Effector memory CD8-positive, alpha-beta T cell (primary cell): ENCODE measurements around the gene FGF1.

Experiments used
- ATAC-seq: fragments of 150-1000 bp; cut with Tn5 transposase; replicated peaks from 2 replicates; pipeline ENCODE4 v1.10.0; 2021; ENCODE audit warnings: mild to moderate bottlenecking, moderate library complexity
- DNase-seq, 3 experiments: peaks; one replicate each; pipeline ENCODE4 v3.0.0; 2021
- H3K27ac Mint-ChIP-seq, 2 donors: one replicate each; pipeline ENCODE4 v1.8.0; 2022; ENCODE audit warnings: mild to moderate bottlenecking in 2 of 2, mixed read lengths in 2 of 2, moderate library complexity in 2 of 2
- H3K27me3 Mint-ChIP-seq, 2 donors: one replicate each; pipeline ENCODE4 v1.8.0; 2022; ENCODE audit warnings: mixed read lengths in 2 of 2
- H3K36me3 Mint-ChIP-seq: one replicate; pipeline ENCODE4 v1.8.0; 2022; ENCODE audit warnings: mild to moderate bottlenecking, moderate library complexity, mixed read lengths; ENCODE audit not compliant: insufficient read depth
- H3K4me1 Mint-ChIP-seq, 2 donors: one replicate each; pipeline ENCODE4 v1.8.0; 2022; ENCODE audit warnings: low read depth in 2 of 2, mixed read lengths in 2 of 2
- H3K4me3 Mint-ChIP-seq, 2 donors: one replicate each; pipeline ENCODE4 v1.8.0; 2022; ENCODE audit warnings: mild to moderate bottlenecking in 2 of 2, mixed read lengths in 2 of 2, moderate library complexity in 2 of 2
- H3K9me3 Mint-ChIP-seq, 2 donors: one replicate each; pipeline ENCODE4 v1.8.0; 2022; ENCODE audit warnings: mixed read lengths in 2 of 2

FGF1 gene

DNA sequence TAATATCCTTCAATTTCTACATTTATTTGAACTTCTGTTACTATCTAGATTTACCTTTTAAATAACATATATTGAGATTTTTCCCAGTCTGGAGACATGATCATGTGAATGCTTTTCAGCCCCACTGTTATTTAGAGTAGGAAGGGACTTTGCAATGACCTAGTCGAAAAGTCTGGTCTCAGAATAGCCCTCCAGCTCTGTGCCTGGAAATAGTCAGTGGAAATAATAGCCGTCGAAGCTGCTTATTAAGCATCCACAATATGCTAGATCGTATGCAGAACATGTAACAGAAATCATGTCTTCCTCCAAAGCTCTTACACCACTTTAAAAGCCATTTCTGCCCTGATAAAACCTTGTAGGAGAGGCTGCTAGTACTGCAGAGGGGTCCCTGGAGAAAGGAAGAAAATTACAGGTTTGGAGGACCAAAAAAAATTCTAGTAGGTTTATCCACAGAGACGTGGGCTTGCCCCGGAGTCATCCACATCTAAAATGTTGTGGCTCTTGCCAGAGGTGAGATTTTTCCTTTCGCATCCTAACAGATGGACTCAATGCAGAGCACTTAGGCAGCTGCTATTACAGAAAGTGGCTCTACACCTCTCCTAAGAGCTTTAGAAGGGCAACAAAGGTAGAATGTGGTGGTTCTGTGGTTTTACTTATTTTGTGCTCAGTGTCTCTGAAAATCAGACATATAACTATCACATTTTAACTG lies 2.5 kb upstream of the FGF1 start:
- no peak overlapping the region for H3K4me3 Mint-ChIP-seq
- ATAC-seq (no peak), DNase-seq (no peak)
- no peaks in the 10 kb centered on the region for H3K4me1 Mint-ChIP-seq
- H3K9me3 Mint-ChIP-seq: no peaks in the 10 kb centered on the region
- H3K36me3 Mint-ChIP-seq: no peaks in the 10 kb centered on the region
- H3K27me3 Mint-ChIP-seq: peaks cover 33% of the 10 kb centered on the region in 2 donors
- no peak overlapping the region for H3K27ac Mint-ChIP-seq

DNA sequence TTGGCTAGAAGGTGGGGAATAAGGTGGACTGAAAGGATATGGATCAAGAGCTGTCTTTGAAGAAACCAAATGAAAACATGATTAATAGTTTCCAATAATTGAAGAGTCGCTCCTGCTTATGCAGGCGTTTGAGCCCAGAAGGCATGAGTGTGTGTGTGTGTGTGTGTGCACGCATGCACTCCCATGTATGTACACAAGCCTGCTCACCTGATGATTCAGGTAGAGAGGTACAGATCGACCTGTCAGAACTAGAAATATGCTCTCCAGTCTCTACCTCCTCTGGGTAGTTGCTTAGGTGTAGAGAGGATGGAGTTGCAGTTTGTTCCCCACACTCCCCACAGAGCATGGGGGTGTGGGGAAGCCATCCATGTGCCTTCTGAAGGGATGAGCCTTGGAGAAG lies 1.1 kb upstream of the FGF1 start:
- Mint-ChIP-seq H3K27me3 (peaks cover 30 to 33% of the 10 kb centered on the region in 2 donors), H3K27ac (no peak overlapping the region), H3K36me3 (no peaks in the 10 kb centered on the region), H3K4me1 (no peaks in the 10 kb centered on the region), H3K4me3 (no peak overlapping the region), H3K9me3 (no peaks in the 10 kb centered on the region)
- no peak for ATAC-seq
- DNase-seq: no peak

DNA sequence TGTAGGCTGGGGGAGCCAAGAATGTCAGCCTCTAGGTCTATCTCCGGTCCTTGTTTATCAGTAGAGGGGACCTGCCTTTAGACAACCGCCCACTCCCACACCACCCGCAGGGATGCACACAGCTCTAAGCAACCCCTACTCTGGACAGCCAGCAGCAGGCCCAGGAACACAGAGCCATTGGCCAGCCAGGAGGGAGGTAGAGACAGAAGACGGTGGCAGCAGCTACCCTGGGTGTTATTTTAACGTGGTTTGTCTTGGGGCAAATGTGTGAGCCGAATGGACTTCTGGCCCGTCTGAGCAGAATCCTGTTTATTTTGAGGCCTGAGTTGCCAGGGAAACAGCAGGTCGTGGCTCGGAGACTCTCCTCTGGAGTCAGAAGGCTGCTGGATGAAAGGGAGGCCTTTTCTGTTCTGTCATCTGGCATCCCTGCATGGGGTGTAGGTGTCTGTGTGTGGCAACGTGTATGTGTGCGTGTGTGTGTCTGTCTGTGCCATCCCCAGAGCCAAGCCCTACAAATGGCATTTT lies 382 bp upstream of the FGF1 start:
- H3K27ac Mint-ChIP-seq: no peak overlapping the region
- H3K36me3 Mint-ChIP-seq: no peaks in the 10 kb centered on the region
- H3K4me1 Mint-ChIP-seq: no peaks in the 10 kb centered on the region
- H3K4me3 Mint-ChIP-seq: no peak overlapping the region
- no peak for ATAC-seq
- DNase-seq: no peak
- H3K27me3 Mint-ChIP-seq: peaks cover 30 to 33% of the 10 kb centered on the region in 2 donors
- no peaks in the 10 kb centered on the region for H3K9me3 Mint-ChIP-seq

DNA sequence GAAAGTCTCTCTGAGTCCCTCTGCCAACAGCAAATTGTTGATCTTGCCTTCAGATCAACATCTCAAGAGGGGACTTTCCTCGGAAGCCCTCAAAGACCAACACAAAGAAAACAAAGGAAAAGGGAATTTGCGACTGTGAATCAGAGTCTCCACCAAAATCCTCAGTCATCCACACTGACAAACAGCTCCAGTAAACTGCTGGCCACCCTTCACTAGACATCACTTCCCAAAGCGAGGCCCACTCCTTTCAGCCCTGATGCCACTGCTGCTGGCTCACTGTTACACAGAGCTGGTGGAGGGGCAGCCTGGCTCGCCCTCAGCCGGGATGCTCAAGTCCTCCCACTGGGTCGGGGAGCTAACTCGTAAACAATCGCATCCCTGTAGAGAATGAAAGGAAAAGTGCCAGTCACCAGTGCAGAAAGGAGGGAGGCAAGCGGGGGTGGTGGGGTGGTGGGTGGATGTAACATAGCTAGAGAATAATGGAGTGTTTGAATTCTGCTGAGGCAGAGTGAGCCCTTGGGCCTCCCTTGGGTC lies 1.3 kb downstream of the FGF1 start:
- H3K27me3 Mint-ChIP-seq: peaks cover 26 to 30% of the 10 kb centered on the region in 2 donors
- no peaks in the 10 kb centered on the region for H3K9me3 Mint-ChIP-seq
- no peak for ATAC-seq
- no peak overlapping the region for H3K4me3 Mint-ChIP-seq
- H3K4me1 Mint-ChIP-seq: no peaks in the 10 kb centered on the region
- no peak overlapping the region for H3K27ac Mint-ChIP-seq
- H3K36me3 Mint-ChIP-seq: no peaks in the 10 kb centered on the region
- no peak for DNase-seq

- no peaks in the 10 kb centered on the region for H3K4me1 Mint-ChIP-seq
These were observed 1.9 kb downstream of the FGF1 start for GRCh38 chr5:142683881-142684505.

DNA sequence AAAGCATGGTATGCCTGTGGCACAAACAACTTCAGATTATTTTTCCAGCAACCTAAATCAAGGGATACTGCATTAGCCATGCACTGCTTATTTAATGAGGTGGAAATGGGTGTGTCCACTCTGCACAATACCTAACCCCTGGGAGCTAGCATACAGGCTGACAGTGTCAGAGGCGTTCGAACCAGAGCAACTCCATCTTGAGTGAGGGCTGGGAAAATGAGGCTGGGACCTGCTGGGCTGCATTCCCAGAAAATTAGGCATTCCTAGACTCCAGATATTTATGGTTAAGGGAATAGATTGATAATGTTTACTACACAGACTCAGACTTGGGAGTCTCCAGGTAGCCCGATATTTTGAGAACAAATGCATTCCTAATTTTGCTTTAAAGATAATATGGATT lies 2.8 kb downstream of the FGF1 start:
- Mint-ChIP-seq H3K36me3 (no peaks in the 10 kb centered on the region), H3K4me1 (no peaks in the 10 kb centered on the region), H3K9me3 (no peaks in the 10 kb centered on the region), H3K27me3 (peaks cover 21 to 24% of the 10 kb centered on the region in 2 donors), H3K27ac (no peak overlapping the region), H3K4me3 (no peak overlapping the region)
- ATAC-seq (no peak), DNase-seq (no peak)

More at GRCh38 chr5:142683881-142684505, 1.9 kb downstream of the FGF1 start:
- Mint-ChIP-seq H3K27ac (no peak overlapping the region), H3K4me3 (no peak overlapping the region), H3K9me3 (no peaks in the 10 kb centered on the region), H3K27me3 (peaks cover 24 to 26% of the 10 kb centered on the region in 2 donors), H3K36me3 (no peaks in the 10 kb centered on the region)
- no peak for DNase-seq
- ATAC-seq: no peak

GRCh38 chr5:142680605-142681259 lies 5.2 kb downstream of the FGF1 start:
- Mint-ChIP-seq H3K9me3 (no peaks in the 10 kb centered on the region), H3K36me3 (no peaks in the 10 kb centered on the region), H3K4me1 (no peaks in the 10 kb centered on the region), H3K27me3 (peaks cover 5 to 24% of the 10 kb centered on the region in 2 donors), H3K4me3 (no peak overlapping the region), H3K27ac (no peak overlapping the region)
- no peak for ATAC-seq
- no peak for DNase-seq

DNA sequence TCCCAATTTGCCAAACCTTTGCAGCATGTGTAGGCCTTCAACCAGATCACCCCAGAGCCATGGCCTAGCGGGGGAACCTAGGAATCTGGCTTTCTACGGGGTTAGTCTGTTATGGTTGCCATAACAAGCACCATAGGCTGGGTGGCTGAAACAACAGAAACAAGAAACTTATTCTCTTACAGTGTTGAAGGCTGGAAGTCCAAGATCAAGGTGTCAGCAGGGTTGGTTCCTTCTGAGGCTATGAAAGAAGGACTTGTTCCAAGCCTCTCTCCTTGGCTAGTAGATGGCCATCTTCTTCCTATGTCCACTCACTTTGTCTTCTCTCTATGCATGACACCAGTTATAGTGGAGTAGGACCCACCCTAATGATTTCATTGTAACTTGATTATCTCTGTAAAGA lies 6.1 kb downstream of the FGF1 start:
- no peaks in the 10 kb centered on the region for H3K36me3 Mint-ChIP-seq
- H3K4me3 Mint-ChIP-seq: no peak overlapping the region
- H3K27me3 Mint-ChIP-seq: peaks cover 5 to 24% of the 10 kb centered on the region in 2 donors
- no peaks in the 10 kb centered on the region for H3K4me1 Mint-ChIP-seq
- H3K27ac Mint-ChIP-seq: no peak overlapping the region
- DNase-seq: no peak
- H3K9me3 Mint-ChIP-seq: no peaks in the 10 kb centered on the region
- ATAC-seq: no peak

GRCh38 chr5:142678529-142678928 lies 7.4 kb downstream of the FGF1 start:
- DNase-seq (no peak), ATAC-seq (no peak)
- Mint-ChIP-seq H3K9me3 (no peaks in the 10 kb centered on the region), H3K27me3 (peaks cover 5 to 32% of the 10 kb centered on the region in 2 donors), H3K36me3 (no peaks in the 10 kb centered on the region), H3K4me3 (no peak overlapping the region), H3K4me1 (no peaks in the 10 kb centered on the region), H3K27ac (no peak overlapping the region)

DNA sequence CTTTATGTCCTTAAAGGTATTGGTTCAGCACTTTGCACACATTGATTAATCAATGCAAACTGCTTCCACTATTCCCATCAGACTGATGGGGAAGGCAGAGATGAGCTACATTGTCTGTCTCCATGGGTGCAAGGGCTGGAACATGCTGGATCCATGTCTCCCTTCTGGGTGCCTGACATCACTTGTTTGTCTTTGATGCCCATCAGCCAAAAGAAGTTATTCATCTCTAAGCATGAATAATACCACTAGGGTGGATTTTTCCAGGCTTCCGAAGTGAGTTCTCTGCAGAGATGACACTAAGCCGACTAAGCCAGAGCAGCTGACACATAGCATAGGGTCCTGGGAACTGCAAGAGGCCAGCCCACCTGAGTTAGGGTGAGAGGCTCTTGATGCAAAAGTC lies 8.7 kb downstream of the FGF1 start:
- Mint-ChIP-seq H3K4me1 (no peaks in the 10 kb centered on the region), H3K27me3 (peaks cover 5 to 32% of the 10 kb centered on the region in 2 donors), H3K36me3 (no peaks in the 10 kb centered on the region), H3K27ac (no peak overlapping the region), H3K4me3 (no peak overlapping the region), H3K9me3 (no peaks in the 10 kb centered on the region)
- no peak for ATAC-seq
- DNase-seq: no peak

GRCh38 chr5:142676318-142676717 lies 9.6 kb downstream of the FGF1 start:
- no peaks in the 10 kb centered on the region for H3K36me3 Mint-ChIP-seq

DNA sequence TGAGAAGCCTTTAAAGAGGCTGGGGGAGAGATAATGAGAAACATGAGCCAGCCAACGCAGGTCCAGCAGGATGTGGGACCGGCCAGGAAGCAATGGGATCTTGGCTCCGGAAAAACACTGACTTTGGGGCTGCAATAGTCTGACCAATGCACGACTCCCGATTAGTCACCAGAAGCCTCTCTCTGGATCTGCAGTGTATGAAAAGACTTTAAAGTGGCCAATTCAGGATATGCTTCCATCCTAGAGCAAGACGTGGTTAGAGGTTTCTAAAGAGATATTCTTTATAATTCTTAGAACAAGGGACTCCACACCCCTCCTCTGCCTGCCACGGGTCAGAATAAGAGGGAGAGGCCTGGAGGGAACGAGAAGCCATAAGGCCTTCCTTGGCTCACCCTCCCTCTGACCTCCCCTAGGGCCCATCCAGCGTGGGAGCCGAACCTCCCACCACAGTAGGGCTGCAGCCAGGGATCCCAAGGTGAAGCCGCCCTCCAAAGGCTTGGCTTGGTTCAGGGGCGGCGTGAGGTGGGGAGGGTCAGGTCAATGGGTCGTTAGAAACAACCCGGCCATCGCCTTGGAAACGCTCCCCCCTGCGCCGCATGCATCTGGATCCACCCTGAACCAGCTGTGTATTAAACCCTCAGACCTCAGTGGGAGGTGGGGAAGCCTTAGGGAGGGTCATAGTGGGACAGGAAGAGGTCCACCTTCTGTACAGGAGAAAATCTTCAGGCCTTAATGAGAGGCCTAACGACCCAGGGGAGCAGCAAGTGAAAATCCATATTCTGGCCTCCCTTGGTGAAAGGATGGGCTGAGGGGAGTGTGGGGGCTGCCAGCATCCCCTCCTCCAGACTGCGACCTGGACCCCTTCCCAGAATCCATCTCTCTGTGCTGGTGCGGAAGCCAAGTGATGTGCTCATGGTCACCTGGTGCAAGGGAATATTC lies 11.1 kb downstream of the FGF1 start:
- no peak for ATAC-seq
- DNase-seq: no peak

More at GRCh38 chr5:142676318-142676717, 9.6 kb downstream of the FGF1 start:
- H3K9me3 Mint-ChIP-seq: no peaks in the 10 kb centered on the region
- peaks cover 5 to 32% of the 10 kb centered on the region in 2 donors for H3K27me3 Mint-ChIP-seq
- no peak overlapping the region for H3K4me3 Mint-ChIP-seq
- no peak overlapping the region for H3K27ac Mint-ChIP-seq
- no peak for ATAC-seq
- H3K4me1 Mint-ChIP-seq: no peaks in the 10 kb centered on the region
- DNase-seq: no peak

DNA sequence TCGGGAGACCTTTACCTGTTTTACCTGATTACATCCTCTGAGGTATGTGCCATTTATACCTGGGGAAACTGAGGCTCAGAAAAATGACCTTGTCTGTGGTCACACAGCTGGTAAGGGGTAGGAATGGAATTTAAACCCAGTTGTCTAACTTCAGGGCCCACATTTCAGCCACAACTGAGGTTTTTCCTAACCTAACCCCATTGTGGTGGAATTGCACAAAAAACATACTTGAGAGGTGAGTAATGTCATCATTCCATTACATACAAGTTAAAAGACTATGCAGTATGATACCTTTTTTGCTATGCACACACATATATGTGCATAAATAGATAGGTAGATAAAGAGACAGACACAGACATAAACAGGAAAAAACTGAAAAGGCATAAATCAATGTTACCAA lies 14.1 kb downstream of the FGF1 start:
- H3K4me1 Mint-ChIP-seq: no peaks in the 10 kb centered on the region
- H3K27ac Mint-ChIP-seq: no peak overlapping the region
- no peaks in the 10 kb centered on the region for H3K9me3 Mint-ChIP-seq
- no peaks in the 10 kb centered on the region for H3K36me3 Mint-ChIP-seq
- H3K4me3 Mint-ChIP-seq: no peak overlapping the region
- DNase-seq: no peak
- H3K27me3 Mint-ChIP-seq: peaks cover 0 to 15% of the 10 kb centered on the region in 2 donors
- no peak for ATAC-seq

More for the DNA sequence above, 11.1 kb downstream of the FGF1 start:
- Mint-ChIP-seq H3K27ac (no peak overlapping the region), H3K36me3 (no peaks in the 10 kb centered on the region), H3K27me3 (peaks cover 5 to 32% of the 10 kb centered on the region in 2 donors), H3K9me3 (no peaks in the 10 kb centered on the region), H3K4me1 (no peaks in the 10 kb centered on the region), H3K4me3 (no peak overlapping the region)
